ENCODE data around the gene KRT86. TPM values are rescaled to one million over a fixed set of nuclear protein-coding genes. Genes with fewer than 3 reads are reported as not detected.

Gene KRT86
- total RNA-seq, 2 experiments from 2014 or later = not detected

DNA sequence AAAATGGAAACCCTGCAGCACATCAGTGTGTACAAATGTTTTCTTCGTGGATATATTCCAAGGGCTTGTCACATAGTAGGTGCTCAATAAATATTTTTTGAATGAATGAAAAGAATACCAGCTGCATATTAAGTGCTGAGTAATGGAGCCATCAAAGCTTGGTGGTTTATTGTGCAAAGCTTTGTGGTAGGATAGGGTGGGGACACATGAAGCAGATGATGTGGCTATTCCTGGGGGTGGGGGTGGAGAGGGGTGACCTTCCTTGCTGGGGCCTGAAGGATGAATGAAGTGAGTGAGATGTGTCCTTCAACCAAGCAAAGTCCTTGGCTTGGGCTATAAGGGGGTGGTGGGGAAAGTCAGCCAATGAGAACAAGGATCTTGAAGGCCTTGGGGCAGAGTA is 21.2 kb downstream of the KRT86 start:
- ATAC-seq (ENCODE audit: poor library complexity) = no peak
- H3K27ac ChIP-seq (ENCODE audit: low read depth in 1 of 2, low read length in 2 of 2) = no peak overlapping the region
- Mint-ChIP-seq H3K9me3 (no peaks in the 10 kb centered on the region), H3K4me1 (ENCODE audit: low read depth) (no peaks in the 10 kb centered on the region), H3K27ac (no peak overlapping the region), H3K36me3 (ENCODE audit: low read depth) (no peaks in the 10 kb centered on the region), H3K27me3 (peaks cover 25% of the 10 kb centered on the region), H3K4me3 (no peak overlapping the region)
- intact Hi-C loops (cut with DNase I, micrococcal nuclease) = no loop called here
- ChIA-PET POLR2A (no interaction called here), CTCF (no interaction called here)
- H3K4me3 ChIP-seq (ENCODE audit: low read length) = no peak overlapping the region
- no peaks in the 10 kb centered on the region for H3K4me1 ChIP-seq (ENCODE audit: insufficient read depth, low read length)
- no peak for DNase-seq
- H3K27me3 ChIP-seq (ENCODE audit: control insufficient read depth in 1 of 2, insufficient read depth in 2 of 2, low read length in 2 of 2) = peaks cover 0 to 14% of the 10 kb centered on the region in 2 experiments
- H3K36me3 ChIP-seq (ENCODE audit: insufficient read depth, low read length) = no peaks in the 10 kb centered on the region
- no peak for TF ChIP-seq CTCF (IDR thresholded peaks at IDR 0.05)
- no peaks in the 10 kb centered on the region for H3K9me3 ChIP-seq (ENCODE audit: control insufficient read depth in 1 of 2, insufficient read depth in 1 of 2, low read length in 2 of 2)

- H3K4me1 Mint-ChIP-seq (ENCODE audit: low read depth) = no peaks in the 10 kb centered on the region
- no peaks in the 10 kb centered on the region for H3K9me3 Mint-ChIP-seq
- intact Hi-C loops (cut with DNase I, micrococcal nuclease) = no loop called here
- ChIA-PET CTCF (no interaction called here), POLR2A (no interaction called here)
- Histone ChIP-seq H3K9me3 (ENCODE audit: control insufficient read depth in 1 of 2, insufficient read depth in 1 of 2, low read length in 2 of 2) (no peaks in the 10 kb centered on the region), H3K27ac (ENCODE audit: low read depth in 1 of 2, low read length in 2 of 2) (no peak overlapping the region), H3K36me3 (ENCODE audit: insufficient read depth, low read length) (no peaks in the 10 kb centered on the region), H3K4me3 (ENCODE audit: low read length) (no peak overlapping the region), H3K4me1 (ENCODE audit: insufficient read depth, low read length) (no peaks in the 10 kb centered on the region), H3K27me3 (ENCODE audit: control insufficient read depth in 1 of 2, insufficient read depth in 2 of 2, low read length in 2 of 2) (peaks cover 0 to 14% of the 10 kb centered on the region in 2 experiments)
- ATAC-seq (ENCODE audit: poor library complexity) (no peak), DNase-seq (peak in 1 of 14 experiments; percentile 7)
- H3K27me3 Mint-ChIP-seq = peaks cover 21% of the 10 kb centered on the region
- H3K36me3 Mint-ChIP-seq (ENCODE audit: low read depth) = no peaks in the 10 kb centered on the region
- no peak overlapping the region for H3K4me3 Mint-ChIP-seq
- no peak for TF ChIP-seq CTCF (IDR thresholded peaks at IDR 0.05)
- no peak overlapping the region for H3K27ac Mint-ChIP-seq
Observed at GRCh38 chr12:52296572-52297215, 22.2 kb downstream of the KRT86 start.

DNA sequence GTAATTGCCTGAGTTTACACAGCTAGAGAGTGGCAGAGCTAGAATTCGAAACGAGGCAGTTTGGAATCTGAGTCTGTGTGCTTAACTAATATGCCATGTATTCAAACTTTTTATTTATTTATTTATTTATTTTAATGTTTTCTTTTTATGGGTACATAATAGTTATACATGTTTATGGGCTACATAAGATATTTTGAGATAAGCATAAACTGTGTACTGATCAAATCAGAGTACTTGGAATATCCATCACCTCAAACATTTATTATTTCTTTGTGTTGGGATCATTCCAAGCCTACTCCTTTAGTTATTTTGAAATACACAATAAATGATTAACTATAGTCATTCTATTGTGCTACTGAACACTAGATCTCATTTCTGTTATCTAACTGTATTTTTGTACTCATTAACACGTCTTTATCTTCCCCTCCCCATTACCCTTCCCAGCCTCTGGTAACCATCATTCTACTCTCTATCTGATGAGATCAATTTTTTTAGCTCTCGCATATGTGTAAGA is 24.3 kb downstream of the KRT86 start:
- no peak for TF ChIP-seq CTCF (IDR thresholded peaks at IDR 0.05)
- no peak overlapping the region for H3K27ac ChIP-seq (ENCODE audit: low read depth in 1 of 2, low read length in 2 of 2)
- Mint-ChIP-seq H3K4me3 (no peak overlapping the region), H3K36me3 (ENCODE audit: low read depth) (no peaks in the 10 kb centered on the region), H3K27ac (no peak overlapping the region), H3K9me3 (no peaks in the 10 kb centered on the region), H3K4me1 (ENCODE audit: low read depth) (no peaks in the 10 kb centered on the region), H3K27me3 (peaks cover 10% of the 10 kb centered on the region)
- ATAC-seq (ENCODE audit: poor library complexity) (no peak), DNase-seq (no peak)
- H3K9me3 ChIP-seq (ENCODE audit: control insufficient read depth in 1 of 2, insufficient read depth in 1 of 2, low read length in 2 of 2) = no peaks in the 10 kb centered on the region
- H3K4me3 ChIP-seq (ENCODE audit: low read length) = no peak overlapping the region
- H3K4me1 ChIP-seq (ENCODE audit: insufficient read depth, low read length) = no peaks in the 10 kb centered on the region
- POLR2A ChIA-PET = no interaction called here
- intact Hi-C loops (cut with DNase I, micrococcal nuclease) = no loop called here
- no peaks in the 10 kb centered on the region for H3K36me3 ChIP-seq (ENCODE audit: insufficient read depth, low read length)
- H3K27me3 ChIP-seq (ENCODE audit: control insufficient read depth in 1 of 2, insufficient read depth in 2 of 2, low read length in 2 of 2) = peaks cover 0 to 8% of the 10 kb centered on the region in 2 experiments
- CTCF ChIA-PET = interaction anchor here (1.1 kb wide), 1 partner anchor 9 kb away, joined by 3 read pairs; no protein-coding TSS in a partner anchor
